Astrocyte of the spinal cord (primary cell): ENCODE results near the gene RASGEF1C.

Experiments
- DNase-seq: peaks from one replicate; pipeline ENCODE4 v3.0.0; 2011; ENCODE audit warnings: low read depth, low spot score
- H3K4me3 ChIP-seq: 2 replicates; pipeline ENCODE4 v1.5.1; 2011; ENCODE audit warnings: low read depth, mild to moderate bottlenecking, low read length, moderate library complexity
- in situ Hi-C: cut with HindIII; loops from 2 replicates; pipeline ENCODE4 v1.10.0; 2017; ENCODE audit warnings: low sequenced_read_pairs
- TF ChIP-seq, protein P1 (sequence below): IDR thresholded peaks from 2 replicates; pipeline ENCODE4 v1.5.1; 2012; ENCODE audit warnings: low read depth, mild to moderate bottlenecking, low read length, inconsistent platforms

RASGEF1C gene

DNA sequence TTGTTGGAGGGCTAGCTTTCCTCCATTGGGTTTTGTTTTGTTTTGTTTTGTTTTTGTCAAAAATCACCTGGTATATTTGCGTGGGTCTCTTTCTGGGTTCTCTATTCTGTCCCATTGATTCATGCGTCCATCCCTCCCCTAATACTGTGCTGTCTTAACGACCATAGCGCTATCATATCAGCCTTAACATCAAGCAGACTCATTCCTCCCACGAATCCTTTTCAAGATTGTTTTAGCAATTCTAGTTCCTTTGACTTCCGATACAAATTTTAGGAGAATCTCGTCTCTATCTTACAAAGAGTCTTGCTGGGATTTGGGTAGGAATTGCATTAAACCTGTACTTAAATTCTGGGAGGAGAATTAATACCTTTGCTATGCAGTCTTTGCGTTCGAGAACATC, 106.4 kb downstream of the RASGEF1C start:
- no peak for DNase-seq
- in situ Hi-C loops = no loop called here
- TF ChIP-seq, protein P1, sequence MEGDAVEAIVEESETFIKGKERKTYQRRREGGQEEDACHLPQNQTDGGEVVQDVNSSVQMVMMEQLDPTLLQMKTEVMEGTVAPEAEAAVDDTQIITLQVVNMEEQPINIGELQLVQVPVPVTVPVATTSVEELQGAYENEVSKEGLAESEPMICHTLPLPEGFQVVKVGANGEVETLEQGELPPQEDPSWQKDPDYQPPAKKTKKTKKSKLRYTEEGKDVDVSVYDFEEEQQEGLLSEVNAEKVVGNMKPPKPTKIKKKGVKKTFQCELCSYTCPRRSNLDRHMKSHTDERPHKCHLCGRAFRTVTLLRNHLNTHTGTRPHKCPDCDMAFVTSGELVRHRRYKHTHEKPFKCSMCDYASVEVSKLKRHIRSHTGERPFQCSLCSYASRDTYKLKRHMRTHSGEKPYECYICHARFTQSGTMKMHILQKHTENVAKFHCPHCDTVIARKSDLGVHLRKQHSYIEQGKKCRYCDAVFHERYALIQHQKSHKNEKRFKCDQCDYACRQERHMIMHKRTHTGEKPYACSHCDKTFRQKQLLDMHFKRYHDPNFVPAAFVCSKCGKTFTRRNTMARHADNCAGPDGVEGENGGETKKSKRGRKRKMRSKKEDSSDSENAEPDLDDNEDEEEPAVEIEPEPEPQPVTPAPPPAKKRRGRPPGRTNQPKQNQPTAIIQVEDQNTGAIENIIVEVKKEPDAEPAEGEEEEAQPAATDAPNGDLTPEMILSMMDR = no peak

DNA sequence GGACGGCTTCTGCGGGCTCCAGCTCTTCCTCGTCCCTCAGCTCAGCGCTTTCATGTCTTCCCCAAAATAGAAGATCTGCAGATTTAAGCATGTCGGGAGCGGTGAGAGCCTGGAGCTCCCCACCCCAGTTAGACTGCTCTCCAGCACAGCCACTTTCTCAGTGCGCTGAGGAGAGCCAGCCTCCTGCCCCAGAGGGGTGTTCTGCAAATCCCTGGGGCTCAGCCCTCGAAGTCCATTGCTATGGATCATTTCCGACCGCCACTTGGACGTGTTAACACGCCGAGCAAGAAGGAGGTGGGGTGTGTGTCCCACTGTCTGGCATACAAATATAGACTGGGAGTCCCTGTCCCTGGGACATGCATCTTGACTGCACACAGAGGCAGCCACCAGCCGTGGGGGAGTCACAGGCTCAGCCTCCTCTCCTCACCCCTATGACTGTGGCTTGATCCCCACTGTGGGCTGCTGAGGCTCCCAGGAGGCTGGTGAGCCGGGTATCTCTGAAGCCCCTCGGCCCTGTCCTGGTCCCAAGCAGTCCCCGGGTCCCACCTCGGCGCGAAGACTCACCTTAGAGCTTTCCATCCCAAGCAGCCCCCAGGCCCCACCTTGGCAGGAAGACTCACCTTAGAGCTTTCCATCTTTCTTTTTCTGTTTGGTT, 107.4 kb downstream of the RASGEF1C start:
- in situ Hi-C loops = no loop called here
- TF ChIP-seq, protein P1 = no peak
- H3K4me3 ChIP-seq = no peak overlapping the region
- no peak for DNase-seq

More for the DNA sequence above, 106.4 kb downstream of the RASGEF1C start:
- no peak overlapping the region for H3K4me3 ChIP-seq

DNA sequence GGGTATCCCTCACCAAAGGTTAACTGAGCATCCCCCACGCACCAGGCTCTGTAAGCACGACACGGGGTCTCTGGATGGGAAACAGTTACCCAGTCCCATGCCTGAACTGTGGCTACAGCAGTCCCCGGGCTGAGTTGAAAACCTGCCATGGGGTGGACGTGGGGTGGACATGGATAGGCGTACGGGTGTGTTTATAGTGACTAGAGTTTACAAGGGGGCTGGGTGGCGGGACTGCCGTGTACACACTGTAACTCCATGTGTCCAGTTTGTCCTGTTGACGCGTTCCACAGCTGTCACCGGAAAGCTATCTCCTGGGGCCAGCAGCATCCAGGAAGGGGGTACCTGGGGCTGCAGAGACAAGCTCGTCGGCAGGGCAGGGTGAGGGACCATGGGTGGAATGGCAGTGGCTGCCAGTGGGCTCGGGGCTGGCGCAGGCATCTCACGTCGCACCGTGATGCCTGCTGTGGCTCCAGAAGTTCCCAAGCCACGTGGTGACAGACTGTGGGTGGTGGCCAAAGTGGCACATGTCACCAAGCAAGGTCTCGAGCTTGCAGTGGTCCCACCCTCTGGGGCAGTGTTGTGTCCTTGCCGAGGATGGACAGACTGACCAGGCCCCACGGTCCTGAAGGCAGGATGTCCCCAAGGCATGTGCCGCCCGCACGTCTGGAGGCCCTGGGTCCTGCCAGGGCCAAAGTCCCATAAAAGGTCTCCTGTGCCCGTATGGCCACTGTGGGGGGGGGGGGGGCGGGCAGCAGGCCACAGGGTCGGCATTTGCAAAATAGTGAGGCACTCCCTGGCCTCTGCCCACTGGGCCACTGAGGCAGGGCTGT, 108.2 kb downstream of the RASGEF1C start:
- TF ChIP-seq, protein P1 = no peak
- no peak overlapping the region for H3K4me3 ChIP-seq
- DNase-seq = no peak
- in situ Hi-C loops = no loop called here

DNA sequence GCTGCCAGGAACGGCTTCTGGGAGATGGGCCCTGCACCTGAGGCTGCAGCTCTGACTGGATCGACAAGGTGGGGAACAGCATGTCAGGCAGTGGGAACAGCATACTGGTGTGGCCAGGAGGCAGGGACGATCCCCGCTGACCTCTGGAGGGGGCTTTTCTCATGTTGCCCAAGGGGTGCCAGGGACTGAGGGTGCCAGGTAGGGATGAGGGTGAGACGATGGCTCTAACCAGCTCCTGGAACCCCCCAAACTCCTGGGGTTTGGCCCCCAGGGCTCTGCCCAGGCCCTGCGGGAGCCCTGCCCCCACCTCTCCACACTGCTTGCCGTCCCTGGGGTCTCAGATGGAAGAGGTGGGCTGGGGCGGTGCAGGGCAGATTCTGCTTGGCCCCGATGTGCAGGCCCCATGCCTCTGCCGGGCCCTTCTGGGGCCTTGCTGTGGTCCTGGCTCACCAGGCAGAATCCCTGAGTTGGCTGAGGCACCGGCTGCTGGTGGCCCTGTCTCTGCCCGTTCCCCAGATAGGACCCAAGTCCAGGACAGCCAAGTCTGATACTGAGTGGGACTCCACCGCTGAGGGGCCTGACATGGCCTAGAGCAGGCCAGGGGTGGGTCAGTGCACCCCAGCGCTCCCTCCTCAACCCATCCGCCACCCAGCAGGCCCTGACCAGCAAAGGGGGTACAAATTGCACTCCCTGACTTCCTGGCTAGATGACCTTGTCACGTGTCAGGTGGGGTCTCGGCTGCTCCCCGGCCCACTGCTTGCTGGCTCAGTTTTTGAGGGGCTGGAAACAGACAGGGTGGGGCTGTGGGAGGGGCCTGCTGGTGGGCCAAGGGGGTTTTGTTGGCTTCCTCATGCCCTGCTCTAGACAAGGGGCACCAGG, 109.0 kb downstream of the RASGEF1C start:
- no peak for DNase-seq
- H3K4me3 ChIP-seq = no peak overlapping the region
- in situ Hi-C loops = no loop called here
- TF ChIP-seq, protein P1 = no peak

DNA sequence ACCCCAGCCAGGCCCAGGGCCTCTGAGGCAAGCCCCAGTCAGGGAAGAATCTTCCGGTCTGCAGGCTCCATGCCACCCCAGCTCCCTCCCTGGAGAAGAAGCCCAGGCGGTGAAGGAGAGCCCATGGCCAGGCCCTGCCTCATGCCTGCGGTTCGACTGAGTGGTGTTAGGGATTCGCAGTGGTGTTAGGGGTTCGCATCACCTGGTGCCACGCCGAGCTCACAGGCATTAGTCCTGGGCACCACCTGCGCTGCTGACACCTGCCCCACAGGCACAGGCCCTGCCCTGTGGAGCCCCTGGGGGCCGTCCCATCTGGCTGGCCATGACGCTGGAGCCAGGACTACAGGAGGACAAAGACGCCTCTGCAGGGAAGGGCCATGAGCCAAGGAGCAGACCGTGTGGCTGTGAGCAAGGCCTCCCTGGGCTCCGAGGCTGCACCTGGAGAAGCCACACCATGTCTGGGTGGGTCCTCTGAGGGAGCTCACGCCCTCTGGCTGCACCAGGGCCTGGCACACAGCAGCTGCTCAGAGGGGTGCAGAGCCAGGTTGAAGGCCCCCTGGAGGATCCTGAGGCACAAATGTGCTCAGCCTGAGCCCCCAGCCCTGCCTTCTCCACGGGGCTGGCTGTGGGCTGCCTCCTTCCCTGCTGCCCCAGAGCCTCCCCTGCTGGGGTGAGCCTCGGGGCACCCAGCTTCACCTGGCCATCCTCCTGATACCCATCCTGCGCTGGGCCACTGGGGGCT, 109.8 kb downstream of the RASGEF1C start:
- no peak for DNase-seq
- H3K4me3 ChIP-seq = no peak overlapping the region
- TF ChIP-seq, protein P1 = no peak
- in situ Hi-C loops = no loop called here

DNA sequence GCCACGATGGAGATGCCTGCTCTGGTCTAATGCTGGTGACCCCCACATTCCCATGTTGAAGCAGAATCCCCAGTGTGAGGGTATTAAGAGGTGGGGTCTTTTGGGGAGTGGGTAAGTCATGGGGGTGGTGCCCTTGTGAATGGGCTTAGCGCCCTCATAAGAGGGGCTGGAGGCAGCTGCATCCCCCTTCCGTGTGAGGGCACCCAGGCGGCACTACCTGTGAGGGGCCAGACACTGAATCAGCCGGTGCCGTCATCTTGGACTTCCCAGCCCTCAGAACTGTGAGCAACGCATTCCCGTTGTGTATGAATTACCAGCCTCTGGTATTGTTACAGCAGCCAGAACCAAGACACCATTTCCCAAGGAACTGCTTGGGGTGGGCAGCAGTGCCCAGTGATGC, 110.5 kb downstream of the RASGEF1C start:
- DNase-seq = no peak
- TF ChIP-seq, protein P1 = no peak
- in situ Hi-C loops = no loop called here

More for the DNA sequence above, 110.5 kb downstream of the RASGEF1C start:
- H3K4me3 ChIP-seq = no peak overlapping the region
